ENCODE measurements around the gene NDUFS4. TPM values are rescaled to one million over a fixed set of nuclear protein-coding genes. Genes with fewer than 3 reads are reported as not detected.

Gene NDUFS4
- polyA plus RNA-seq, 1 of the 3 experiments (the other 2 are of a cell fraction) = 104 TPM

DNA sequence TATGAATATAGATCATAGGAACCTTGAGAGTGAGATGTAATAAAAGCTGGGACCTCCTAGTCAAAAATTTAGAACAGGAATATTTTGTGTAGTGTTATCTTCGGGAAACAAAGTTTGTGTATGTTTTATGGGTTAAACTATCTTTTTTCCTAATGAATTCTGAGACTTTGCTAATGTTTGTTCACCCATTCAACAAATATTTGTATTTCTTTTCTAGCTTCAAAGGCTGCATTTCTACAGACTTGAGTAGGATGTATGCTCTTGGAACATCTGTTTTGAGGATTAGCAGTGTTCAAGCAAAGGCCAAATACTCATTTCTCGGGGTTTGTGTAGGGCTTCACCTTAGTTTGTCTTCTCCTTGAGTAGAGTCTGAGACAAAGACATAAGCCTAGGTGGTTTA lies 16.2 kb downstream of the NDUFS4 start:
- WGBS (ENCODE audit: low lambda C conversion rate) = 80% methylated on average over 2 of the region's 2 CpGs
- no peak for TF ChIP-seq TEAD4 (IDR thresholded peaks at IDR 0.05; ENCODE audit: borderline replicate concordance, insufficient read depth)
- TF ChIP-seq ELF1 (IDR thresholded peaks at IDR 0.05) = no peak
- TF ChIP-seq, protein P1, sequence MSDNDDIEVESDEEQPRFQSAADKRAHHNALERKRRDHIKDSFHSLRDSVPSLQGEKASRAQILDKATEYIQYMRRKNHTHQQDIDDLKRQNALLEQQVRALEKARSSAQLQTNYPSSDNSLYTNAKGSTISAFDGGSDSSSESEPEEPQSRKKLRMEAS (IDR thresholded peaks at IDR 0.05; ENCODE audit: low read depth) = no peak
- TF ChIP-seq, protein P2, sequence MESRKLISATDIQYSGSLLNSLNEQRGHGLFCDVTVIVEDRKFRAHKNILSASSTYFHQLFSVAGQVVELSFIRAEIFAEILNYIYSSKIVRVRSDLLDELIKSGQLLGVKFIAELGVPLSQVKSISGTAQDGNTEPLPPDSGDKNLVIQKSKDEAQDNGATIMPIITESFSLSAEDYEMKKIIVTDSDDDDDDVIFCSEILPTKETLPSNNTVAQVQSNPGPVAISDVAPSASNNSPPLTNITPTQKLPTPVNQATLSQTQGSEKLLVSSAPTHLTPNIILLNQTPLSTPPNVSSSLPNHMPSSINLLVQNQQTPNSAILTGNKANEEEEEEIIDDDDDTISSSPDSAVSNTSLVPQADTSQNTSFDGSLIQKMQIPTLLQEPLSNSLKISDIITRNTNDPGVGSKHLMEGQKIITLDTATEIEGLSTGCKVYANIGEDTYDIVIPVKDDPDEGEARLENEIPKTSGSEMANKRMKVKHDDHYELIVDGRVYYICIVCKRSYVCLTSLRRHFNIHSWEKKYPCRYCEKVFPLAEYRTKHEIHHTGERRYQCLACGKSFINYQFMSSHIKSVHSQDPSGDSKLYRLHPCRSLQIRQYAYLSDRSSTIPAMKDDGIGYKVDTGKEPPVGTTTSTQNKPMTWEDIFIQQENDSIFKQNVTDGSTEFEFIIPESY (IDR thresholded peaks at IDR 0.05; ENCODE audit: borderline replicate concordance, low read depth) = no peak
- no peak for TF ChIP-seq RCOR1 (IDR thresholded peaks at IDR 0.05; ENCODE audit: low read length)
- TF ChIP-seq, protein P3, sequence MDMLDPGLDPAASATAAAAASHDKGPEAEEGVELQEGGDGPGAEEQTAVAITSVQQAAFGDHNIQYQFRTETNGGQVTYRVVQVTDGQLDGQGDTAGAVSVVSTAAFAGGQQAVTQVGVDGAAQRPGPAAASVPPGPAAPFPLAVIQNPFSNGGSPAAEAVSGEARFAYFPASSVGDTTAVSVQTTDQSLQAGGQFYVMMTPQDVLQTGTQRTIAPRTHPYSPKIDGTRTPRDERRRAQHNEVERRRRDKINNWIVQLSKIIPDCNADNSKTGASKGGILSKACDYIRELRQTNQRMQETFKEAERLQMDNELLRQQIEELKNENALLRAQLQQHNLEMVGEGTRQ (IDR thresholded peaks at IDR 0.05; ENCODE audit: borderline replicate concordance, low read depth, low read length) = no peak
- TF ChIP-seq FOSL2 (IDR thresholded peaks at IDR 0.05; ENCODE audit: borderline replicate concordance, low read depth) = no peak
- TF ChIP-seq RXRA (IDR thresholded peaks at IDR 0.05; ENCODE audit: borderline replicate concordance, low read depth) = no peak
- TF ChIP-seq, protein P4, sequence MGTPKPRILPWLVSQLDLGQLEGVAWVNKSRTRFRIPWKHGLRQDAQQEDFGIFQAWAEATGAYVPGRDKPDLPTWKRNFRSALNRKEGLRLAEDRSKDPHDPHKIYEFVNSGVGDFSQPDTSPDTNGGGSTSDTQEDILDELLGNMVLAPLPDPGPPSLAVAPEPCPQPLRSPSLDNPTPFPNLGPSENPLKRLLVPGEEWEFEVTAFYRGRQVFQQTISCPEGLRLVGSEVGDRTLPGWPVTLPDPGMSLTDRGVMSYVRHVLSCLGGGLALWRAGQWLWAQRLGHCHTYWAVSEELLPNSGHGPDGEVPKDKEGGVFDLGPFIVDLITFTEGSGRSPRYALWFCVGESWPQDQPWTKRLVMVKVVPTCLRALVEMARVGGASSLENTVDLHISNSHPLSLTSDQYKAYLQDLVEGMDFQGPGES (IDR thresholded peaks at IDR 0.05; ENCODE audit: low read depth, low read length) = no peak
- no peak for TF ChIP-seq GABPA (IDR thresholded peaks at IDR 0.05; ENCODE audit: low read depth)
- TF ChIP-seq TAF1 (IDR thresholded peaks at IDR 0.05; ENCODE audit: borderline replicate concordance, low read depth, low read length) = no peak
- no peak for TF ChIP-seq RAD21 (IDR thresholded peaks at IDR 0.05; ENCODE audit: low read length)
- CTCF ChIA-PET = no interaction called here

DNA sequence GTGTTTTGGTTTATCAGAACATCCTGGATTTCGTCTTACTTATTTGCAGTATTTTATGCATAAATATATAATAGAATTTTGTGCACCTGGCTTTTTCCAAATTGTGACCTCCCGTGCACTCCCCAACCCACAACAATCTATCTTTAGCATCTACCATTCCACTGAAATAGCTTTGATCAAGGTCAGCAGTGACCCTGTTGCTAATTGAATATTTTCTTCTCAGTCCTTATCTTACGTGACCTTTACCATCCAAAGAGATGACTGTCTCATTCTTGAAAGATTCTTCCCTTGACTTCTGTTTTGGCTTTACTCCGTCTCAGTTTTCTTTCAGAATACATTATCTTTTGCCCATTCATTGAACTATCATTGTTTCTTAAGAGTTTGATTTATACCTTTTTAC lies 18.4 kb downstream of the NDUFS4 start:
- H3K27ac ChIP-seq (ENCODE audit: low read depth in 2 of 2, low read length in 1 of 2) = no peak overlapping the region
- H3K4me1 ChIP-seq (ENCODE audit: control insufficient read depth in 1 of 2, insufficient read depth in 2 of 2, low read depth in 1 of 2, low read length in 1 of 2) = no peaks in the 10 kb centered on the region
- H3K79me2 ChIP-seq (ENCODE audit: insufficient read depth) = peaks cover 100% of the 10 kb centered on the region
- WGBS (ENCODE audit: low lambda C conversion rate) = 95% methylated on average over 4 of the region's 4 CpGs
- H3K27me3 ChIP-seq (ENCODE audit: insufficient read depth) = no peaks in the 10 kb centered on the region
- peaks cover 40% of the 10 kb centered on the region for H4K20me1 ChIP-seq (ENCODE audit: insufficient read depth)
- no peak overlapping the region for H3K4me2 ChIP-seq
- H3K36me3 ChIP-seq (replicated peaks in 1 of 2; ENCODE audit: control insufficient read depth in 1 of 2, insufficient read depth in 2 of 2, low read length in 1 of 2) = peaks cover 0 to 4% of the 10 kb centered on the region in 2 experiments
- no peak overlapping the region for H2AFZ ChIP-seq (ENCODE audit: low read depth)
- ChIA-PET POLR2A (no interaction called here), CTCF (interaction anchor here (0.6 kb wide), 1 partner anchor 622 kb away, joined by 3 read pairs; no protein-coding TSS in a partner anchor)
- no peaks in the 10 kb centered on the region for H3K9me3 ChIP-seq
- no peak overlapping the region for H3K9ac ChIP-seq
- no peak overlapping the region for H3K4me3 ChIP-seq (ENCODE audit: low read depth in 2 of 2, low read length in 1 of 2)
- no peak for DNase-seq
- no peaks in the 10 kb centered on the region for H3K9me2 ChIP-seq
- H3F3A ChIP-seq (replicated peaks; ENCODE audit: insufficient read depth) = no peaks in the 10 kb centered on the region
- TF ChIP-seq RCOR1 (IDR thresholded peaks at IDR 0.05; ENCODE audit: low read length) = no peak
- TF ChIP-seq, protein P2 (IDR thresholded peaks at IDR 0.05; ENCODE audit: borderline replicate concordance, low read depth) = no peak
- TF ChIP-seq NRF1 (IDR thresholded peaks at IDR 0.05; ENCODE audit: low read depth, low read length) = no peak
- no peak for TF ChIP-seq SIN3A (IDR thresholded peaks at IDR 0.05; ENCODE audit: borderline replicate concordance, low read depth, low read length)
- TF ChIP-seq, protein P5, sequence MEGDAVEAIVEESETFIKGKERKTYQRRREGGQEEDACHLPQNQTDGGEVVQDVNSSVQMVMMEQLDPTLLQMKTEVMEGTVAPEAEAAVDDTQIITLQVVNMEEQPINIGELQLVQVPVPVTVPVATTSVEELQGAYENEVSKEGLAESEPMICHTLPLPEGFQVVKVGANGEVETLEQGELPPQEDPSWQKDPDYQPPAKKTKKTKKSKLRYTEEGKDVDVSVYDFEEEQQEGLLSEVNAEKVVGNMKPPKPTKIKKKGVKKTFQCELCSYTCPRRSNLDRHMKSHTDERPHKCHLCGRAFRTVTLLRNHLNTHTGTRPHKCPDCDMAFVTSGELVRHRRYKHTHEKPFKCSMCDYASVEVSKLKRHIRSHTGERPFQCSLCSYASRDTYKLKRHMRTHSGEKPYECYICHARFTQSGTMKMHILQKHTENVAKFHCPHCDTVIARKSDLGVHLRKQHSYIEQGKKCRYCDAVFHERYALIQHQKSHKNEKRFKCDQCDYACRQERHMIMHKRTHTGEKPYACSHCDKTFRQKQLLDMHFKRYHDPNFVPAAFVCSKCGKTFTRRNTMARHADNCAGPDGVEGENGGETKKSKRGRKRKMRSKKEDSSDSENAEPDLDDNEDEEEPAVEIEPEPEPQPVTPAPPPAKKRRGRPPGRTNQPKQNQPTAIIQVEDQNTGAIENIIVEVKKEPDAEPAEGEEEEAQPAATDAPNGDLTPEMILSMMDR (IDR thresholded peaks at IDR 0.05) = no peak
- TF ChIP-seq EZH2phosphoT487 (IDR thresholded peaks at IDR 0.05; ENCODE audit: borderline replicate concordance, low read depth) = no peak
- TF ChIP-seq, protein P6, sequence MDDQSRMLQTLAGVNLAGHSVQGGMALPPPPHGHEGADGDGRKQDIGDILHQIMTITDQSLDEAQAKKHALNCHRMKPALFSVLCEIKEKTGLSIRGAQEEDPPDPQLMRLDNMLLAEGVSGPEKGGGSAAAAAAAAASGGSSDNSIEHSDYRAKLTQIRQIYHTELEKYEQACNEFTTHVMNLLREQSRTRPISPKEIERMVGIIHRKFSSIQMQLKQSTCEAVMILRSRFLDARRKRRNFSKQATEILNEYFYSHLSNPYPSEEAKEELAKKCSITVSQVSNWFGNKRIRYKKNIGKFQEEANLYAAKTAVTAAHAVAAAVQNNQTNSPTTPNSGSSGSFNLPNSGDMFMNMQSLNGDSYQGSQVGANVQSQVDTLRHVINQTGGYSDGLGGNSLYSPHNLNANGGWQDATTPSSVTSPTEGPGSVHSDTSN (IDR thresholded peaks at IDR 0.05) = no peak
- no peak for TF ChIP-seq FOXJ3 (CRISPR knock-in tag; IDR thresholded peaks at IDR 0.05)

More for the DNA sequence above, 16.2 kb downstream of the NDUFS4 start:
- Histone ChIP-seq H3F3A (replicated peaks; ENCODE audit: insufficient read depth) (peaks cover 2% of the 10 kb centered on the region), H4K20me1 (ENCODE audit: insufficient read depth) (peaks cover 51% of the 10 kb centered on the region), H2AFZ (ENCODE audit: low read depth) (no peak overlapping the region), H3K9me2 (no peaks in the 10 kb centered on the region), H3K4me3 (ENCODE audit: low read depth in 2 of 2, low read length in 1 of 2) (no peak overlapping the region), H3K79me2 (ENCODE audit: insufficient read depth) (peaks cover 100% of the 10 kb centered on the region), H3K9me3 (no peaks in the 10 kb centered on the region), H3K36me3 (replicated peaks in 1 of 2; ENCODE audit: control insufficient read depth in 1 of 2, insufficient read depth in 2 of 2, low read length in 1 of 2) (peaks cover 0 to 4% of the 10 kb centered on the region in 2 experiments), H3K27ac (ENCODE audit: low read depth in 2 of 2, low read length in 1 of 2) (no peak overlapping the region), H3K4me2 (no peak overlapping the region), H3K9ac (no peak overlapping the region), H3K4me1 (ENCODE audit: control insufficient read depth in 1 of 2, insufficient read depth in 2 of 2, low read depth in 1 of 2, low read length in 1 of 2) (no peaks in the 10 kb centered on the region), H3K27me3 (ENCODE audit: insufficient read depth) (no peaks in the 10 kb centered on the region)
- POLR2A ChIA-PET = no interaction called here
- DNase-seq = no peak
